HEK293 (cell line): Measurements from ENCODE around the gene B4GALNT2.
A peak's percentile ranks its signal among the peaks of the same experiment; 100 is the strongest.

Experiments used
- ATF2 ChIP-seq: fragments of 450-650 bp; formaldehyde crosslinking; IDR thresholded peaks from 2 replicates; pipeline ENCODE4 v1.5.1; 2016; ENCODE audit warnings: missing biosample characterization, missing genetic modification characterization, low read depth
- BCL11A ChIP-seq: fragments of 450-650 bp; formaldehyde crosslinking; IDR thresholded peaks from 2 replicates; pipeline ENCODE4 v1.5.1; 2016; ENCODE audit warnings: low read depth, missing biosample characterization, missing genetic modification characterization
- BCL11B ChIP-seq: fragments of 450-650 bp; formaldehyde crosslinking; IDR thresholded peaks from 2 replicates; pipeline ENCODE4 v1.5.1; 2016; ENCODE audit warnings: low read depth, missing biosample characterization, missing genetic modification characterization
- CTCF ChIP-seq: fragments of 450-650 bp; formaldehyde crosslinking; IDR thresholded peaks from 2 replicates; pipeline ENCODE4 v1.5.1; 2016; ENCODE audit warnings: missing biosample characterization, missing genetic modification characterization
- FEZF1 ChIP-seq: fragments of 450-650 bp; formaldehyde crosslinking; IDR thresholded peaks from 2 replicates; pipeline ENCODE4 v1.5.1; 2016; ENCODE audit warnings: missing biosample characterization, missing genetic modification characterization
- GLIS1 ChIP-seq: fragments of 450-650 bp; formaldehyde crosslinking; IDR thresholded peaks from 2 replicates; pipeline ENCODE4 v1.5.1; 2016; ENCODE audit warnings: missing biosample characterization, missing genetic modification characterization
- GLIS2 ChIP-seq: fragments of 450-650 bp; formaldehyde crosslinking; IDR thresholded peaks from 2 replicates; pipeline ENCODE4 v1.5.1; 2016; ENCODE audit warnings: missing biosample characterization, missing genetic modification characterization
- KLF16 ChIP-seq: fragments of 450-650 bp; formaldehyde crosslinking; IDR thresholded peaks from 2 replicates; pipeline ENCODE4 v1.5.1; 2017; ENCODE audit warnings: missing biosample characterization, missing genetic modification characterization
- PRDM1 ChIP-seq: fragments of 450-650 bp; formaldehyde crosslinking; IDR thresholded peaks from 2 replicates; pipeline ENCODE4; 2016; ENCODE audit warnings: missing biosample characterization, missing genetic modification characterization
- SETDB1 ChIP-seq: IDR thresholded peaks from one replicate; pipeline ENCODE4 v1.6.1; 2017; ENCODE audit warnings: mild to moderate bottlenecking, low read length, moderate library complexity, mixed read lengths; ENCODE audit not compliant: insufficient read length
- SP2 ChIP-seq: fragments of 450-650 bp; formaldehyde crosslinking; IDR thresholded peaks from 2 replicates; pipeline ENCODE4 v1.5.1; 2016; ENCODE audit warnings: missing biosample characterization, missing genetic modification characterization
- TCF7L2 ChIP-seq: IDR thresholded peaks from 2 replicates; pipeline ENCODE4 v1.6.1; 2011; ENCODE audit warnings: low read depth, mild to moderate bottlenecking, inconsistent platforms, low read length, moderate library complexity, borderline replicate concordance
- ZBTB1 ChIP-seq: fragments of 450-650 bp; formaldehyde crosslinking; IDR thresholded peaks from 2 replicates; pipeline ENCODE4 v1.5.1; 2016; ENCODE audit warnings: missing biosample characterization, missing genetic modification characterization
- ZBTB10 ChIP-seq: fragments of 450-650 bp; formaldehyde crosslinking; IDR thresholded peaks from 2 replicates; pipeline ENCODE4 v1.5.1; 2016; ENCODE audit warnings: missing biosample characterization, missing genetic modification characterization
- ZBTB20 ChIP-seq: fragments of 450-650 bp; formaldehyde crosslinking; IDR thresholded peaks from 2 replicates; pipeline ENCODE4 v1.5.1; 2016; ENCODE audit warnings: missing biosample characterization, missing genetic modification characterization
- ZFHX2 ChIP-seq: fragments of 450-650 bp; formaldehyde crosslinking; conservative IDR thresholded peaks from 2 replicates; pipeline ENCODE4 v1.5.1; 2016; ENCODE audit warnings: missing biosample characterization, missing genetic modification characterization
- ZNF140 ChIP-seq: fragments of 450-650 bp; formaldehyde crosslinking; IDR thresholded peaks from 2 replicates; pipeline ENCODE4 v1.5.1; 2016; ENCODE audit warnings: missing biosample characterization, missing genetic modification characterization
- ZNF266 ChIP-seq: fragments of 450-650 bp; formaldehyde crosslinking; IDR thresholded peaks from 2 replicates; pipeline ENCODE4 v1.5.1; 2016; ENCODE audit warnings: missing biosample characterization, missing genetic modification characterization, low read depth
- ZNF280C ChIP-seq: fragments of 450-650 bp; formaldehyde crosslinking; IDR thresholded peaks from 2 replicates; pipeline ENCODE4 v1.5.1; 2016; ENCODE audit warnings: missing biosample characterization, missing genetic modification characterization
- ZNF335 ChIP-seq: fragments of 450-650 bp; formaldehyde crosslinking; conservative IDR thresholded peaks from 2 replicates; pipeline ENCODE4 v1.5.1; 2016; ENCODE audit warnings: missing biosample characterization, missing genetic modification characterization
- ZNF362 ChIP-seq: fragments of 450-650 bp; formaldehyde crosslinking; IDR thresholded peaks from 2 replicates; pipeline ENCODE4 v1.5.1; 2016; ENCODE audit warnings: missing biosample characterization, missing genetic modification characterization
- ZNF366 ChIP-seq: fragments of 450-650 bp; formaldehyde crosslinking; conservative IDR thresholded peaks from 2 replicates; pipeline ENCODE4 v1.5.1; 2016; ENCODE audit warnings: missing biosample characterization, missing genetic modification characterization
- ZNF394 ChIP-seq: fragments of 450-650 bp; formaldehyde crosslinking; IDR thresholded peaks from 2 replicates; pipeline ENCODE4 v1.5.1; 2016; ENCODE audit warnings: missing biosample characterization, missing genetic modification characterization, mild to moderate bottlenecking, moderate library complexity, borderline replicate concordance
- ZNF416 ChIP-seq: fragments of 450-650 bp; formaldehyde crosslinking; IDR thresholded peaks from 2 replicates; pipeline ENCODE4 v1.5.1; 2016; ENCODE audit warnings: missing biosample characterization, missing genetic modification characterization
- ZNF423 ChIP-seq: fragments of 450-650 bp; formaldehyde crosslinking; IDR thresholded peaks from 2 replicates; pipeline ENCODE4 v1.5.1; 2016; ENCODE audit warnings: missing biosample characterization, missing genetic modification characterization
- ZNF580 ChIP-seq: fragments of 450-650 bp; formaldehyde crosslinking; IDR thresholded peaks from 2 replicates; pipeline ENCODE4 v1.5.1; 2016; ENCODE audit warnings: missing biosample characterization, missing genetic modification characterization
- ZNF629 ChIP-seq: fragments of 450-650 bp; formaldehyde crosslinking; IDR thresholded peaks from 2 replicates; pipeline ENCODE4 v1.5.1; 2017; ENCODE audit warnings: missing biosample characterization, missing genetic modification characterization
- ZNF791 ChIP-seq: fragments of 450-650 bp; formaldehyde crosslinking; IDR thresholded peaks from 2 replicates; pipeline ENCODE4 v1.5.1; 2016; ENCODE audit warnings: missing biosample characterization, missing genetic modification characterization
- ZSCAN23 ChIP-seq: fragments of 450-650 bp; formaldehyde crosslinking; IDR thresholded peaks from 2 replicates; pipeline ENCODE4 v1.5.1; 2016; ENCODE audit warnings: missing biosample characterization, missing genetic modification characterization

Gene B4GALNT2

DNA sequence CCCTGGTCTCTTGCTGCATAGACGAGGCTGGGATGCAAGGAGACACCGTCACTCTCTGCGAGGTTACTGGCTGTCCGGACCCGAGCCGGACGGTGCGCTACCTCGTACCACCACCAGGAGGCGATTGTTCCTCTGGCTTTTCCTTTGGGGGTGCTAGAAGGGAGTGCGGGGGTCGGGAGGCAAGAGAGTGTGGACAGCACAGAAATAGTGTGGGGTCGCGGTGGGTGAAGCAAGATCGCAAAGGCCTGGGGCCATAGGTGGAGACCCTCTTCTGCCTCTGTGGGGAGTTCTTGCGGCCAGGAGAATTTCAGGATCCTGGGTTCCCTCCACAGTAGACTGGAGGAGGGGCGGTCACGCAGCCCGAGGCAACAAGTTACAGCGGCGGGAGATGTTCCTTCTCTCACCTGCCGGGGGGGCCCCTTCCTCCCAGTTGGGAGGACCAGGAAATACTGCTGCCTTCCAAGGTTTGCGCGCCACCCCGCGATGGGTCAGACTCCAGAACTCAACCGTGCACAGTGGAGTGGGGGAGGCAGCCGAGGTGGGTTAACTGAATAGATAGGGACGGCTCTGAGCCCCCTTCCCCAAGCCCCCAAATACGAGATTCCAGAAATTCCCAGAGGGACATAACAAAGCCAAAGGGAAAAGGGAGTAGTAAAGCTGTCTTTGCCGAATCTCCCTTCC lies 91.1 kb downstream of the B4GALNT2 start (continued):
- no peak for TF ChIP-seq ZNF362 (tag by site-specific recombination)
- TF ChIP-seq KLF16 (tag by site-specific recombination) = no peak
- peak; percentile 82 for TF ChIP-seq CTCF
- no peak for TF ChIP-seq ZNF416
- no peak for TF ChIP-seq ZFHX2 (tag by site-specific recombination)
- TF ChIP-seq GLIS1 (tag by site-specific recombination) = peak; percentile 14; the same call in 1 of the 2 replicates
- no peak for TF ChIP-seq BCL11B
- TF ChIP-seq TCF7L2 = no peak
- no peak for TF ChIP-seq ZBTB1 (tag by site-specific recombination)
- TF ChIP-seq ZNF394 (tag by site-specific recombination) = no peak
- no peak for TF ChIP-seq PRDM1 (tag by site-specific recombination)
- TF ChIP-seq SETDB1 = no peak
- no peak for TF ChIP-seq ZNF580
- no peak for TF ChIP-seq ZNF423 (tag by site-specific recombination)
- TF ChIP-seq ZBTB10 (tag by site-specific recombination) = peak; percentile 80
- no peak for TF ChIP-seq ZNF366 (tag by site-specific recombination)
- TF ChIP-seq BCL11A (tag by site-specific recombination) = no peak
- TF ChIP-seq GLIS2 (tag by site-specific recombination) = peak; percentile 57
- no peak for TF ChIP-seq FEZF1 (tag by site-specific recombination)
- TF ChIP-seq ZNF791 (tag by site-specific recombination) = no peak
- no peak for TF ChIP-seq ATF2 (tag by site-specific recombination)
- no peak for TF ChIP-seq ZNF140 (tag by site-specific recombination)
- TF ChIP-seq ZNF335 = no peak
- TF ChIP-seq ZBTB20 (tag by site-specific recombination) = no peak
- TF ChIP-seq ZNF280C (tag by site-specific recombination) = no peak
- no peak for TF ChIP-seq ZNF266 (tag by site-specific recombination)
- 0 out of 2 replicates have a peak, but pooled peaks have one; percentile 20 for TF ChIP-seq ZNF629 (tag by site-specific recombination)
- TF ChIP-seq ZSCAN23 (tag by site-specific recombination) = no peak
- no peak for TF ChIP-seq SP2 (tag by site-specific recombination)
